ENCODE measurements around the gene SAA2. TPM values are rescaled to one million over a fixed set of nuclear protein-coding genes. Genes with fewer than 3 reads are reported as not detected.

Gene SAA2
- polyA plus RNA-seq, 1 donor, result not detected

Other genes starting within 250 kb of the SAA2 start
- 11.9 TPM for gene SERGEF, start 235.6 kb downstream of the SAA2 start, polyA plus RNA-seq (ENCODE audit: insufficient read length)
- 0.79 TPM for gene TPH1, start 202.4 kb downstream of the SAA2 start, polyA plus RNA-seq (ENCODE audit: insufficient read length)
- gene SAAL1, start 142.6 kb downstream of the SAA2 start, polyA plus RNA-seq (ENCODE audit: insufficient read length), result 18.5 TPM
- not detected for gene MRGPRX3, start 116.1 kb downstream of the SAA2 start, polyA plus RNA-seq (ENCODE audit: insufficient read length)
- not detected for gene MRGPRX4, start 75.8 kb downstream of the SAA2 start, polyA plus RNA-seq (ENCODE audit: insufficient read length)
- gene SAA4, start 11.9 kb downstream of the SAA2 start, polyA plus RNA-seq (ENCODE audit: insufficient read length), result not detected
- not detected for gene SAA1, start 17.6 kb upstream of the SAA2 start, polyA plus RNA-seq (ENCODE audit: insufficient read length)
- gene HPS5, start 73.5 kb upstream of the SAA2 start, polyA plus RNA-seq (ENCODE audit: insufficient read length), result 10.9 TPM
- gene GTF2H1, start 73.9 kb upstream of the SAA2 start, polyA plus RNA-seq (ENCODE audit: insufficient read length), result 33.2 TPM
- gene LDHA, start 145.9 kb upstream of the SAA2 start, polyA plus RNA-seq (ENCODE audit: insufficient read length), result 528 TPM
- 0.61 TPM for gene LDHC, start 163.7 kb upstream of the SAA2 start, polyA plus RNA-seq (ENCODE audit: insufficient read length)
- 0.22 TPM for gene LDHAL6A, start 207.2 kb upstream of the SAA2 start, polyA plus RNA-seq (ENCODE audit: insufficient read length)